GM21390 (cell line): ENCODE results near the gene FBXL7.

ENCODE experiments used
- ATAC-seq: cut with Tn5 transposase; IDR thresholded peaks from one replicate; pipeline ENCODE4 v1.9.1; 2021; ENCODE audit not compliant: unreplicated experiment

The FBXL7 gene

DNA sequence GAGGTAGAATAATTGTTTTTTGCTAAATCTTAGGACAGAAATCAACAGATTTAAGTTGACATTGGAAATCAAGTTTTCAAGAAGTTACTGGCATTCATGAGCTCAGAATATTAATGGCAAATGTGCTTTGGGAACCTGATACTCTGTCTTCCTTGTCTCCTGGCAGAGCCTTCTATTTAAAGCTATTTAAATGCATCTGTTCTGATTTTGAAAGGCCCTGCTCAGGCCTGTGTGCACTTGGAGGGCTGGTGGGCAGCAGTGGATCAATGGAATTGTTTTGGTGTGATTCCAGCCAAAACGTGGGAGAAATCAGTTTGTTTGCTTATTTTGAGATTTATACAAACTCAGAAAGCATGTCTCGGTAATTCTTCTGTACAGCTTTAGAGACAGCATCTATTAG lies 38.5 kb downstream of the FBXL7 start:
- ATAC-seq, result no peak

GRCh38 chr5:15539951-15540350 lies 40.0 kb downstream of the FBXL7 start:
- ATAC-seq, result no peak

DNA sequence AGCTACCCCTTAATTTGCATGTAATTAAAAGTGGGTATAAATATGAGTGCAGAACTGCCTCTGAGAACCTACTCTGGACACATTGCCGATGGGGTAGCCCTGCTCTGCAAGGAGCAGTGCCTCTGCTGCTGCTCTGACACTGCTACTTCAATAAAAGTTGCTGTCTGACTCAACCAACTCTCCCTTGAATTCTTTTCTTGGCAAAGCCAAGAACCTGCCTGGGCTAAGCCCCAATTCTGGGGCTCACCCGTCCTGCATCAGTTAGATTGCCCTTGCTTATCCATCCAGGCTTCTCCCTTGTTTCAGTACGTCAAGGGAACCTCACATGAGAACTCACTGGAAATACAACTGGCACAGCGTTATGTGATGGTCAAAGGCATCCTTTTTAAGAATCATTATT lies 44.1 kb downstream of the FBXL7 start:
- ATAC-seq, result no peak

GRCh38 chr5:15545082-15545481 lies 45.1 kb downstream of the FBXL7 start:
- no peak for ATAC-seq

- ATAC-seq, result no peak
These were observed 47.4 kb downstream of the FBXL7 start for GRCh38 chr5:15547261-15547839.

DNA sequence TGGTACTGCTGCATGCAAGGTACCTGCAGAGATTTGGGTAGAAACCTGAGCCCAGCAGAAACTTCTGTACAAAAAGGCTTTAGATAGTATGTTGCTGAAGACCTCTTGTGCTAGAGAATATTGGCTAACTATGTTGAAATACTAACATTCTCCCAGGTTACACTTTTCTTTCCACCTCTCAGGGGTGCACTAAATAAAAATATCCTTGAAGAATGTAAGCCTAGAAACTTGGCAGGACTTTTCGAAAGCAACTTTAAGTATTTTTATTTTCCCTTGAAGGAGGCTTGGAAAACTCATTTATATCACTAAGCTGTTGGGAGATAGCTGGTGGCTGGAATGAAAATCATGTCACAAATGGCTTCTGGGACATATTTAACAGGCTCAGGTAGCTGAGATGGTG lies 50.0 kb downstream of the FBXL7 start:
- no peak for ATAC-seq

DNA sequence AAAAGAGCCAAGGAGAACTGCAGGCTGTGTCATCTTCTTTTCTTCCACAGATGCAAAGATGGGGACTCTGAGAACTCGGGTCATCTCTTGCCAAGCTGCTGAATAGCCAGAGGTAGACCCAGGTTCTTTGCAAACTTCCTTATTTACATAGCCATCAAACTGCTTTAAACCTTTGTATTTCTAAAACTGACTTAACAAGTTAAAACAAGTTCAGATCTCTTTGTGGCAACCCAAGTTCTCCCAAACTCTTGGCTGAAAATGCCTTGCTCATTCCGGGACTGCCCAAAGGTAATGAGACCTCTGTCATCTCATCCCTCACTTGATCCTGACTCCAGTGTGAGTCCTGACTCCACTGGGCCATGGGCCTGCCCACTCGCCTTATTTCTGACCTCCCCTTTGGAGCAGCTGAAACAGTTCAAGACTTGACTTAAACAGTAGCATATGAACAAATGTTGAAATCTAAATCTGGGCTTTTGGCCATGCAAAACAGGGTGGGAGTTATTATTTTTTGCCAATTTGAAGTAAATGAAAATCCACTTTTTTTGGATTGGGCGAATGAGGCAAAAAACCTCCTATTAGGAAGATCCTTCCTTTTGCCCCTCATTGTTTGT lies 50.6 kb downstream of the FBXL7 start:
- ATAC-seq, result no peak

GRCh38 chr5:15551113-15551504 lies 51.1 kb downstream of the FBXL7 start:
- ATAC-seq, result no peak

DNA sequence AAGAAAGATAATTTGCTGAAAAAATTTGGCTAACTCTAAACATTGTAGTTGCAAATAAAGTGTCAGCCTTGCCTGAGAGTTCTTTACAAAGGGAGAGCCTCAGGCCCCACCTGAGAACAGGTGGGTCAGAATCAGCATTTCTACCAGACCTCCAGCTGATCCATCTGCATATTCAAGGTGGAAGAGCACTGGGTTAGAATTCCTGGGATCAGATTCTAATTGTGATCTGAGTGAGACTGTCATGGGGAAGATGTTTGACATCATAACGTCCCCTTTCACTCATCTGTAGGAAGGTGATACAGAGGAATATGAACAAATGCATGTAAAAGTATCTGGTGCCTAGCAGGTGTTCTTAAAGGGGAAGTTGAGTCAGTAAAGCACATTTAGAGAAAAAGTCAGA lies 54.6 kb downstream of the FBXL7 start:
- no peak for ATAC-seq

GRCh38 chr5:15555176-15555575 lies 55.2 kb downstream of the FBXL7 start:
- ATAC-seq, result no peak

DNA sequence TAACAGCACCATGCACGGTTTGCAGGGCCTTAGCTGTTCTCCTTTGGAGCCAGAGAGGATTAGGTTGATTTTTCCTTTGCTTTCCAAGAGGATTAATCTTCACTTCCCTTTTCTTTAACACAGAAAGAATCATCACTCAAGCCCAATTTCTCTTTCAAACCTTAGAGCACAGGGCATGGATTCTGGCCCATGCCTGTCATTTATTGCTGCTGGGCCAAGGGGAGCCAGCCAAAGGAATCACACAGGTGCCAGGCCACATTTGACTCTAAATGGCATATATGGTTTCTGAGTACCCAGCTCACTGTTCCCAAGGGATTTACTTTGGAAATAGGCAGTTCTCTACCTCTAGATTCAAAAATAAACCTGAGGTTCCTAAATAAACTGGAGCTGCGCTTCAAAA lies 58.3 kb downstream of the FBXL7 start:
- no peak for ATAC-seq

GRCh38 chr5:15558681-15559080 lies 58.7 kb downstream of the FBXL7 start:
- no peak for ATAC-seq

DNA sequence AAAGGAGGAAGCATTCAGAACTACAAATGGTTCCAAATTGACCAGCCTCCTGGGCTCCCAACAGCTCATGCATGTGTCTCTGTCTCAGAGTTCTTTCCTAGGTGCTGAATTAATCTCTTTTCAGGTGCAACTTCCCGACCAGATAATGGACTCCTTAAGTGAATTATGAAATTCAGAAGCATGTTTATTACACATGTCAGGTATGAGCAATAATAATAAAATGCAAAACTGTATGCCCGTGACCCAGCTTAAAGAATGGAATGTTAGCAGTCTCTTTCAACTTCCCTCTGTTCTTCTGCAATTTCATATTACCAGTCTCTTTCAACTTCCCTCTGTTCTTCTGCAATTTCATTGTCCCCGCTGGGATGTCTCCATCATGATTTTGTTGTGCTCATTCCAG lies 60.4 kb downstream of the FBXL7 start:
- ATAC-seq, result no peak

GRCh38 chr5:15564523-15564922 lies 64.5 kb downstream of the FBXL7 start:
- ATAC-seq, result no peak

GRCh38 chr5:15564957-15565356 lies 65.0 kb downstream of the FBXL7 start:
- no peak for ATAC-seq

- no peak for ATAC-seq
These were observed 66.3 kb downstream of the FBXL7 start for GRCh38 chr5:15566306-15566705.

DNA sequence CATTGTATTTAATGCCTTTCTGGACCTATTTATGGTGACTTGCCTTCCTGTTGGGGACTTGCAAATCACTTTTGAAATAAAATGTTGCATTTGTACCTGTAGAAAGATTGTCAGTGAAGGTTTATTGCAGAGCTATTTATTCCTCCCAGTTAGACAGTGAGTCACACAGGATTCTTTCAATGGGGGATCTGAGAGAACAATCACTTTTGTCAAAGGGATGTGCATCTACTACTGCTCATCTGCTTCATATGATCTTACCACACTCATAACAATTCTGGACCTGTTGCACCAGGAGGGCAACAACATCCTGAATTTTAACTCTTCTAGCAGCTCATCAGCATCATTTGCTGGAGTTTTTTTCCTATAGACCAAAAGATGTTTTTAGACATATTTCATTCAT lies 66.8 kb downstream of the FBXL7 start:
- no peak for ATAC-seq

GRCh38 chr5:15570491-15570890 lies 70.5 kb downstream of the FBXL7 start:
- no peak for ATAC-seq

DNA sequence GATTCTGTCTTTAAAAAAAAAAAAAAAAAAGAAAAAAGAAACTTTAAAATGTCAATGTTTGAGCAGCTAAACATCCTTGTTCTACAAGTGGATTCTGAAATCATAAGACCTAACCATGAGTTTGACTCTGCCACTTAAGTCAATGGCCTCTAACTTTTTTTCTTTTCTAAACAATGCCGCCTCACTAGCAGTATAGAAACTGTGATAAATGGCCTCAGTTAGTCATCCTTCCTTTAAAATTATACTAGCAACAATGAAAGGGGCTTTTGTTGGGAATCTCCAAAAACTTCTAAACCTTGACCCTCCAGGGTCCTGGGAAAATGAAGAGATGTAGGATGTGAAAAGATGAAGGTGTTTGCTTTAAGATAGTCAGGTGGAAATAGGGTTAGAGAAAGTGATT lies 71.1 kb downstream of the FBXL7 start:
- no peak for ATAC-seq

- ATAC-seq, result no peak
These were observed 71.6 kb downstream of the FBXL7 start for GRCh38 chr5:15571618-15572017.

DNA sequence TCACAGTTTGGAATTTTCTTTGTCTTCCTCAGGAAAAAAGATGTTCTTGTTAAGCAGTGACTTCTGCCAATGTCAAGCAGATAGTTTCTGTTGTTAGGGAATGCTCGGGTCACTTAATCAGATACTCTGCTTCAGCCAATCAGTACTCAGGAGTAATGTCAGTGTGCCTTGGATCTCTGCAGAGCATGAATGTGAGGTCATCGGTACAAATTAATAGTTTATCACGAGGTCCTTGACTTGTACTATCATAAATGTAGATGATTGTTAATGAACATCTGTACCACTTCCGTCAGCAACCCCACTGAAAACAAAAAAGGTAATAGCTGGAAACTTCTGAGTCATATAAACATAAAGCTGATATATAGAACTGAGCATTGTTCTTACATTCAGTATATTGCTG lies 73.6 kb downstream of the FBXL7 start:
- no peak for ATAC-seq

- no peak for ATAC-seq
These were observed 74.1 kb downstream of the FBXL7 start for GRCh38 chr5:15574128-15574527.

- no peak for ATAC-seq
These were observed 74.9 kb downstream of the FBXL7 start for GRCh38 chr5:15574806-15575325.
